RWPE2 (cell line): ENCODE data around the gene EFCAB13.
A peak's percentile ranks its signal among the peaks of the same experiment; 100 is the strongest.

ENCODE experiments used
- ATAC-seq: fragments of 200-7000 bp; cut with Tn5 transposase; 3 replicates; pipeline ENCODE4 v1.9.1; 2021; ENCODE audit warnings: low read depth
- DNase-seq: peaks from one replicate; pipeline ENCODE4 v3.0.0-alpha.2; 2020; ENCODE audit warnings: low spot score
- H3K27ac ChIP-seq: fragments of 450-650 bp; 2 replicates; pipeline ENCODE4 v1.5.1; 2017; ENCODE audit warnings: mild to moderate bottlenecking; ENCODE audit not compliant: poor library complexity, severe bottlenecking
- H3K27me3 ChIP-seq: fragments of 250-450 bp; sonication (Bioruptor Pico); 2 replicates; pipeline ENCODE4 v1.5.1; 2021; ENCODE audit warnings: mild to moderate bottlenecking, moderate library complexity; ENCODE audit not compliant: insufficient read depth, poor library complexity, severe bottlenecking
- H3K36me3 ChIP-seq: fragments of 250-450 bp; sonication (Bioruptor Pico); 2 replicates; pipeline ENCODE4 v1.5.1; 2020; ENCODE audit warnings: low read depth, mild to moderate bottlenecking, moderate library complexity
- H3K4me1 ChIP-seq: fragments of 250-450 bp; sonication (Bioruptor Pico); 2 replicates; pipeline ENCODE4 v1.5.1; 2021; ENCODE audit warnings: mild to moderate bottlenecking, moderate library complexity; ENCODE audit not compliant: insufficient read depth, poor library complexity, severe bottlenecking
- H3K4me3 ChIP-seq: fragments of 250-450 bp; sonication (Bioruptor Pico); 2 replicates; pipeline ENCODE4 v1.5.1; 2021; ENCODE audit warnings: mild to moderate bottlenecking, moderate library complexity; ENCODE audit not compliant: severe bottlenecking
- H3K9me3 ChIP-seq: fragments of 250-450 bp; sonication (Bioruptor Pico); 2 replicates; pipeline ENCODE4 v1.5.1; 2021; ENCODE audit warnings: mild to moderate bottlenecking, moderate library complexity; ENCODE audit not compliant: severe bottlenecking
- CTCF ChIP-seq: fragments of 450-650 bp; IDR thresholded peaks from one replicate; pipeline ENCODE4 v1.5.1; 2017; ENCODE audit warnings: mild to moderate bottlenecking, moderate library complexity; ENCODE audit not compliant: poor library complexity, severe bottlenecking

Gene EFCAB13

DNA sequence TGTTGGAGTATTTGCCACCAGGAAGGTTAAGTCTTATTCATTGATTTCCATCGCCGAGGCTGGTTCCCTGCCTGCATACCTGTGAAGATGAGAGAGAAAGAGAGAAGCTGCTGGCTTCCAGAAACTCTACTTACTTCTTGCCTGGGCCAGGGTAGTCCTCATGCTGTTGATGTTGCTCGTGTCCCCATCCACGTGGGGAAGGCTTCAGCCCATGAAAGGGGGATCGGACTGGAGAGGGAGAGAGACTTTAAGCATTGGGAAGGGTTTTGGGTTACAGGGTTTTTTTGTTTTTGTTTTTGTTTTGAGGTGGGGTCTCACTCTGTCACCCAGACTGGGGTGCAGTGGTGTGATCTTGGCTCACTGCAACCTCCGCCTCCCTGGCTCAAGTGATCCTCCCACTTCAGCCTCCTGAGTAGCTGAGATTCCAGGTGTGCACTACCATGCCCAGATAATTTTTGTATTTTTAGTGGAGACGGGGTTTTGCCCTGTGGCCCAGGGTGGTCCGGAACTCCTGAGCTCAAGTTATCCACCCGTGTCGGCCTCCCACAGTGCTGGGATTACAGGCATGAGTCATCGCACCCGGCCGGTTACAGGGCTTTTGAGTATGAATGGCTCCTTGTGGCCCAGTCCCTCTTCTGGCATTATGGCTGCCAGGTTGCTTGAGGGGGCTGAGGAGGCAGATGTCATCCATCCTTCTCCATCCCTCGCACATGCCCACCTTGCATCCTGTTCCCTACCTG lies 43.5 kb upstream of the EFCAB13 start:
- Histone ChIP-seq H3K4me3 (no peak overlapping the region), H3K27ac (peak overlapping the region; percentile 69), H3K27me3 (no peaks in the 10 kb centered on the region), H3K36me3 (no peaks in the 10 kb centered on the region), H3K9me3 (no peaks in the 10 kb centered on the region), H3K4me1 (peaks cover 25% of the 10 kb centered on the region)
- DNase-seq, result no peak
- no peak for ATAC-seq
- TF ChIP-seq CTCF, result no peak

DNA sequence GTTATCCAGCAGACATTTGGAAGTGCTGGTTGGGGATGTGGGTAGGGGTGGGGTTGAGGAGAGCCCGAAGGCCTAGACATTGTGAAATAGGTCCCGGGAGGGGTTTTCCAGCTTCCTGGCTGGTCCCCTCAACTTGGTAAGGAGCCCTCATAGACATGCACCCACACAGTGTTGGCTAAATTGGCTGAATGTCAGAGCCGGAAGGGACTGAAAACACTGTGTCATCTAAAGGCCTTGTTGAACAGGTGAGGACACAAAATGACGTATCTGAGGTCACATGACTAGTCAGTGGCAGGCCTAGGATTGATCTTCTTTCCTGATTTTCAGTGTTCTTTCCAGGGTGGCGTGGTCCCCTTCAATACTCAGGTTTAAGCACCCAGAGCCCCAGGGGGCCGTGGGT lies 42.5 kb upstream of the EFCAB13 start:
- Histone ChIP-seq H3K4me3 (no peak overlapping the region), H3K9me3 (no peaks in the 10 kb centered on the region), H3K36me3 (no peaks in the 10 kb centered on the region), H3K27me3 (no peaks in the 10 kb centered on the region), H3K4me1 (peaks cover 18% of the 10 kb centered on the region), H3K27ac (no peak overlapping the region)
- no peak for TF ChIP-seq CTCF
- DNase-seq (no peak), ATAC-seq (no peak)

- Histone ChIP-seq H3K27me3 (no peaks in the 10 kb centered on the region), H3K9me3 (no peaks in the 10 kb centered on the region), H3K36me3 (no peaks in the 10 kb centered on the region), H3K4me1 (no peaks in the 10 kb centered on the region), H3K27ac (no peak overlapping the region), H3K4me3 (no peak overlapping the region)
- no peak for DNase-seq
- TF ChIP-seq CTCF, result no peak
- no peak for ATAC-seq
These were observed 38.8 kb upstream of the EFCAB13 start for GRCh38 chr17:47285003-47285402.

DNA sequence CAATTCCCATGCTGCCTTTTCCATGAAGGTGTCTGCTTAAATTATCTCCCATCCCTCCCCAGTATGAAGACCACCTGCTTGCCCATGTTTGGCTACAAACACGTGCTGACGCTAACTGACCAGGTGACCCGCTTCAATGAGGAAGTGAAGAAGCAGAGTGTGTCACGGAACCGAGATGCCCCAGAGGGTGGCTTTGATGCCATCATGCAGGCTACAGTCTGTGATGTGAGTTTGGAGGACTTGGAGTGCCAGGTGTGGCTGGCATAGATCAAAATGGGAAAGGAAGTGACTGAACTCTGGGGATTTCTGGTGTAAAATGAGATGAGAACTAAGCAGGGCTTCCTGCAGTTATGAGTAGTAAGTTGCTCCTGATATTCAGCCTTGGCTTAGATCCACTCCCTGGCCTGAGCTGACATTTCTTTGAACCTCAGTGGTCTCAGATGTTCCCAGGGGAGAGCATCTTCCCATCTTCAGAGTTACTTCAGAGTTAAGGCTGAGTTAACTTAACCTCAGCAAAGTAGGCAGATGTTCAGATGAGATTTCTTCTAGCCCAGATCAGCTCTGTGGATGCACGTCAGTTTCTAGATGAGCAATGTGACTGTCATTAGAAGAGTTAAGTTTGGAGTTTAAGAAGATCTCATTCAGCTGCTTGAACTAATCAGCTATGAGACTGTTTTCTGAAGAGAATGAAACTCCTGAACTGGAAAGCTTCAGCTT lies 37.4 kb upstream of the EFCAB13 start:
- ATAC-seq, result no peak
- no peaks in the 10 kb centered on the region for H3K36me3 ChIP-seq
- H3K27me3 ChIP-seq, result no peaks in the 10 kb centered on the region
- H3K27ac ChIP-seq, result no peak overlapping the region
- H3K4me3 ChIP-seq, result no peak overlapping the region
- no peaks in the 10 kb centered on the region for H3K4me1 ChIP-seq
- TF ChIP-seq CTCF, result no peak
- DNase-seq, result no peak
- H3K9me3 ChIP-seq, result no peaks in the 10 kb centered on the region

DNA sequence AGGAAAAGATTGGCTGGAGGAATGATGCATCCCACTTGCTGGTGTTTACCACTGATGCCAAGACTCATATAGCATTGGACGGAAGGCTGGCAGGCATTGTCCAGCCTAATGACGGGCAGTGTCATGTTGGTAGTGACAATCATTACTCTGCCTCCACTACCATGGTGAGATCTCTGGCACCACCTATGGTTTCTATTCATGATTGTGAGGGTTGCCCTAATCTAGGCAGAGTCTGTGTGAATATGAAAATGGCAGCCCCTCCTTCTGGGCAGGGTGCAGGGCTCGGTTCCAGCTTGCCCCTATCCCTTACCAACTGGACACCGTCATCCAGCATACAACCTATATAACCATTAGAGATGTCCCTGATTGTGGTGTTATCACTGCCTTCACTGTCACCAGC lies 36.7 kb upstream of the EFCAB13 start:
- no peak for DNase-seq
- H3K4me3 ChIP-seq, result no peak overlapping the region
- ATAC-seq, result no peak
- no peaks in the 10 kb centered on the region for H3K36me3 ChIP-seq
- H3K9me3 ChIP-seq, result no peaks in the 10 kb centered on the region
- no peaks in the 10 kb centered on the region for H3K27me3 ChIP-seq
- no peak overlapping the region for H3K27ac ChIP-seq
- TF ChIP-seq CTCF, result no peak
- no peaks in the 10 kb centered on the region for H3K4me1 ChIP-seq
